Measurements from ENCODE around the gene GABARAPL1. TPM values are rescaled to one million over a fixed set of nuclear protein-coding genes. Genes with fewer than 3 reads are reported as not detected.

Gene GABARAPL1
- total RNA-seq, 2 donors from 2014 or later: 24.9 to 48.8 TPM

DNA sequence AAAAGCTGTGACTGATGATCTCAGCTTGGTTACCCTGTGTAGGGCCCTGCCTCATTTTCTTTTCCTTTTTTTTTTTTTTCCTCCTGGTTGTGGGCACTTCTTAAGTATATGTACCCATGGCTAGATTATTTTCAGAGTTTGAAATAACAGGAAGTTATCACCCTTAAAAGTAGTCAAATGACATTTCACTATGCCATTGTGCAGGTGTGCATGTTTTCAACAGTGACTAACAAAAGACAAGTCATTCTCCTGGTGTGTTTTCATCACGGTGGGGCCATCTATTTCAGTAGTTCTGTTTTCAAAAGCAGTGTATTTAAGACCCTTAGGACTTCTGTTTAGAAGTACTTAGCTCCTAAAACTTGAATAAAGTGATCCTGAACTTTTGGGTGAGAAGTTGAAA lies 15.0 kb downstream of the GABARAPL1 start:
- H3K36me3 Mint-ChIP-seq: peaks cover 16% of the 10 kb centered on the region
- DNase-seq (ENCODE audit: low spot score): no peak
- no peak for ATAC-seq
- H3K27me3 Mint-ChIP-seq: no peaks in the 10 kb centered on the region
- peak overlapping the region; percentile 12 to 39 for H3K27ac Mint-ChIP-seq
- H3K9me3 Mint-ChIP-seq: no peaks in the 10 kb centered on the region
- H3K4me3 Mint-ChIP-seq: no peak overlapping the region
- peaks cover 10 to 25% of the 10 kb centered on the region in 2 donors for H3K4me1 Mint-ChIP-seq (ENCODE audit: low read depth in 2 of 2)

DNA sequence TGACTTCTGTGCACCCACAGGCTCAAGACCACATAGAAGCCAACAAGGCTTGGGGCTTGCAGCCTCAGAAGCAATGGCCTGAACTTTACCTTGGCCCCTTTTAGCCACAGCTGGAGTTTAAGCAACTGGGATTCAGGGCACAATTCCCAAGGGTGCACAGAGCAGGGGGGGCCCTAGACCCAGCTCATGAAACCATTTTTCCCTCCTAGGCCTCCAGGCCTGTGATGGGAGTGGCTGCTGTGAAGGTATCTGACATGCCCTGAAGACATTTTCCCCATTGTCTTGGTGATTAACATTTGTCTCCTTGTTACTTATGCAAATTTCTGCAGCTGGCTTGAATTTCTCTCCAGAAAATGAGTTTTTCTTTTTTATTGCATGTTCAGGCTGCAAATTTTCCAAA lies 21.9 kb downstream of the GABARAPL1 start:
- H3K27ac Mint-ChIP-seq: peak overlapping the region in 1 of 2 donors; percentile 94
- DNase-seq (ENCODE audit: low spot score) (no peak), ATAC-seq (no peak)
- peaks cover 18% of the 10 kb centered on the region for H3K36me3 Mint-ChIP-seq
- H3K27me3 Mint-ChIP-seq: no peaks in the 10 kb centered on the region
- H3K4me3 Mint-ChIP-seq: no peak overlapping the region
- H3K4me1 Mint-ChIP-seq (ENCODE audit: low read depth in 2 of 2): peaks cover 26 to 29% of the 10 kb centered on the region in 2 donors
- H3K9me3 Mint-ChIP-seq: peaks cover 5% of the 10 kb centered on the region

DNA sequence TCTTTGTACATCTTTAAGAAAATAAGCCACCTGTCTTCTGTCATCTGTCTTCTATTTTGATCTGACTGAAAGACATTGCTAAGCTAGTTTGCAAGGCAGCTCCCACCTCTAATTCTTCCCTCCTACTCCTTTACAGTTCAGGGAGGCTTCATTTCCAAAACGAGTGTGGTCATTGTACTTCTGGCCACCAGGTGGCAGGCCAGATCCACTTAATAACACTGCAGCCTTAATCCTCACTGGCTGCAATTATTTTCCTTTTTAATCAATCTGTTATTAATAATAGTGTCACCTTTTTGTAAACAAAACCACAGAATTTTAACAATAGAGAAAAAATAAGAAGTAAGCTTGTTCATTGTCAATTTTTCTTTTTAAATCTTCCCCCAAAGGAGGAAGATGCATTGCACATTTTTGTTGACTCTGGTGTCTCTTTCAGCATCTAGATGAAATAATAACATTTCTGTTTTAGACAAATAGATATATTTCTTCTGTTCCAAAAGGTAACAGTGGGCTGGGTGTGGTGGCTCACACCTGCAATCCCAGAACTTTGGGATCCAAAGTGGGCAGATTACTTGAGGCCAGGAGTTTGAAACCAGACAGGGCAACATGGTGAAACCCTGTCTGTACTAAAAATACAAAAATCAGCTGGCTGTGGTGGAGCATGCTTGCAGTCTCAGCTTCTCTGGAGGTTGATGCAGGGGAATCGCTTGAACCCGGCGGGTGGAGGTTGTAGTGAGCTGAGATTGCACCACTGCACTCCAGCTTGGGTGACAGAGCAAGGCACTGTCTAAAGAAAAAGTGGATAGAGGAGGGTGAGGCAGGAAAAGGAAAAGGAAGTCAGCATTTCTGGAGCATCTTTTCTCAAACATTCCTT lies 23.3 kb downstream of the GABARAPL1 start:
- H3K9me3 Mint-ChIP-seq: peaks cover 5% of the 10 kb centered on the region
- peak overlapping the region; percentile 51 to 94 for H3K27ac Mint-ChIP-seq
- no peak for DNase-seq (ENCODE audit: low spot score)
- peaks cover 39 to 40% of the 10 kb centered on the region in 2 donors for H3K4me1 Mint-ChIP-seq (ENCODE audit: low read depth in 2 of 2)
- peaks cover 18% of the 10 kb centered on the region for H3K36me3 Mint-ChIP-seq
- H3K27me3 Mint-ChIP-seq: no peaks in the 10 kb centered on the region
- ATAC-seq: peak; percentile 65 to 81
- H3K4me3 Mint-ChIP-seq: peak overlapping the region; percentile 25

DNA sequence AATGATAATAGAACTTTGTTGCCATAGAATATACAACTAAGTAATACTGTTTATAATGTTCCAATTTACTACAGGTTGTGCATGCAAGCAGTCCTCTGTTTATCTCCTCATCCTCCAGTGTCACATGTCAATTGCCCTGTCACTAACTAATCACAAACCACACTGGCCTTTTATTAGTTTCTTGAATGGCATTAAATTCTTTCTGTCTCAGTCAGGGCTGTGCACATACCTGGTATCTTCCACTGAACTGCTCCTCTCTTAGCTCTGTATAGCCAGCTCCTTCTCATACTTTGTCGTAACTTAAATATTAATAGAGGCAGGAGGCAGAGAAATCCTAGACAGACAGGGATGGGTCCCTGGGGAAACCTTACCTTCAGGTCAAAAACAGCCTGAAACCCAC lies 24.0 kb downstream of the GABARAPL1 start:
- peak overlapping the region; percentile 25 for H3K4me3 Mint-ChIP-seq
- peaks cover 18% of the 10 kb centered on the region for H3K36me3 Mint-ChIP-seq
- H3K4me1 Mint-ChIP-seq (ENCODE audit: low read depth in 2 of 2): peaks cover 45 to 47% of the 10 kb centered on the region in 2 donors
- ATAC-seq (no peak), DNase-seq (ENCODE audit: low spot score) (no peak)
- peaks cover 5% of the 10 kb centered on the region for H3K9me3 Mint-ChIP-seq
- peak overlapping the region; percentile 51 to 94 for H3K27ac Mint-ChIP-seq
- H3K27me3 Mint-ChIP-seq: no peaks in the 10 kb centered on the region

DNA sequence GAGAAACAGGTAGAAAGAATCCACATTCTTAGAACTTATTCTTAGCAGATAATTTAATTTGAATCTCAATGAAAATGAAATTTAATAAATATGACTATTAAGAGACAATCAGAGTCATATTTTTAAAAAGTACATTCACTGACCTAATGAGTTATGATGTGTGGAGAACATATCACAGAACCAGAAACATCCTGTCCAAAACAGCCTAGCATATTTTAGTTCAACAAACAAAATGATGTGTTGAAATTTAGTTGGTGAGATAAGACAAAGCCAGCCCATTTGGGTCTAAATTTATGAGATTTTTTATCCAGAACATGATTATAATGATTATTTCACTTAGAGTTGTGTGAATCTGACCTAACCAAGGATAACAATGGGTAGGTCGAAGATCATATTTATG lies 25.8 kb downstream of the GABARAPL1 start:
- H3K9me3 Mint-ChIP-seq: peaks cover 5% of the 10 kb centered on the region
- H3K27ac Mint-ChIP-seq: peak overlapping the region; percentile 72 to 94
- no peaks in the 10 kb centered on the region for H3K27me3 Mint-ChIP-seq
- no peak overlapping the region for H3K4me3 Mint-ChIP-seq
- DNase-seq (ENCODE audit: low spot score): no peak
- peaks cover 59 to 63% of the 10 kb centered on the region in 2 donors for H3K4me1 Mint-ChIP-seq (ENCODE audit: low read depth in 2 of 2)
- H3K36me3 Mint-ChIP-seq: peaks cover 18% of the 10 kb centered on the region
- no peak for ATAC-seq

DNA sequence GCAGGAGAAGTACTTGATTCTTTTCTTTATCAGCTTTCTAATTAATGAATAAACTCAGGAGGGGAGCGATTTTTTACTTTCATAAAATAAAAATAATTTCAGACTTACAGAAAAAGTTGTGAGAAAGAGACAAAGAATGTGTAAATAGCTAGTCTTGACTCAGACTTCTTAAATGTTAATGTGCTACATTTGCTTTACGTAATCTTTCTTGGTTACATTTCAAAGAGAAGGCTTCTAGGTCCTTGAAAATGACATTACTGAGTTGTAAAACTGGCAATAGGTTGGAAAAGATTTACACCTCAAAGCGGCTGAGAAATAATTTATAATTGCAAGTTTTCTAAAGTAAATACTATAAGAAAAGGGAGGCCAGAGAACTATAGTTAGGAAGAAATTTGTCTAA lies 28.6 kb downstream of the GABARAPL1 start:
- ATAC-seq: no peak
- peak overlapping the region; percentile 43 for H3K4me3 Mint-ChIP-seq
- peaks cover 62 to 64% of the 10 kb centered on the region in 2 donors for H3K4me1 Mint-ChIP-seq (ENCODE audit: low read depth in 2 of 2)
- H3K27ac Mint-ChIP-seq: peak overlapping the region; percentile 72 to 94
- DNase-seq (ENCODE audit: low spot score): no peak
- H3K36me3 Mint-ChIP-seq: no peaks in the 10 kb centered on the region
- H3K9me3 Mint-ChIP-seq: no peaks in the 10 kb centered on the region
- H3K27me3 Mint-ChIP-seq: no peaks in the 10 kb centered on the region

DNA sequence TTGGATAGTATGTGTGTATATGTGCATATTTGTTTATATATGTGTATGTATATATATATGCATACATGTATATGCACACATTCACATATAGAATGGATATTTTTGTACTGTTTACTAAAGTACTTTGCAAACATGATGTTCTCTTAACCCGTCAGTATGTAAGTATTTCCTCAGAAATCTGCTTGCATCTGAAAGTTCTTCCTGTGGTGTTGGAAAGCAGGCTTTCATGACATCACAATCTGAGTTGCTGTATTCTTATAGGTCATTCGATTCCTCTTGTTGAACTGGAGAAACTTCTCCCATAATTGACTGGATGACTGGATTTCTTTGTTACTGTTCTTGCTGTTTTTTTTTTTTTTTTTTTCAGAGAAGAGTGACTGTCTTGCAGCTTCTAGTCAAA lies 29.1 kb downstream of the GABARAPL1 start:
- Mint-ChIP-seq H3K36me3 (no peaks in the 10 kb centered on the region), H3K27ac (peak overlapping the region; percentile 88 to 94), H3K9me3 (no peaks in the 10 kb centered on the region), H3K27me3 (no peaks in the 10 kb centered on the region), H3K4me3 (peak overlapping the region; percentile 77), H3K4me1 (ENCODE audit: low read depth in 2 of 2) (peaks cover 58 to 60% of the 10 kb centered on the region in 2 donors)
- ATAC-seq (no peak), DNase-seq (ENCODE audit: low spot score) (no peak)

DNA sequence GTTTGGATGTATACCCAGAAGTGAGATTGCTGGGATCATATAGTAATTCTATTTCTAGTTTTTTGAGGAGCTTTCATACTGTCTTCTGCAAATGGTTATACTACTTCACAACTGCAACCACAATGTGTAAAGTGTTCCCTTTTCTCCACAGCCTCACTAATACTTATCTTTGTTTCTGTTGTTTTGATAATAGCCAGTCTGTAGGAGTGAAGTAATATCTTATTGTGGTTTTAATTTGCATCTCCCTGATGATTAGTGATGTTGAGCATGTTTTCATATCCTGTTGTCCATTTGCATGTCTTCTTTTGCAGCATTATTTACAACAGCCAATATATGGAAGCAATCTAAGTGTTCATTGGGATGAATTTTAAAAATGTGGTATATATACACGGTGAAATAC lies 29.9 kb downstream of the GABARAPL1 start:
- Mint-ChIP-seq H3K36me3 (no peaks in the 10 kb centered on the region), H3K4me3 (peak overlapping the region; percentile 77), H3K4me1 (ENCODE audit: low read depth in 2 of 2) (peaks cover 51 to 53% of the 10 kb centered on the region in 2 donors), H3K27ac (peak overlapping the region; percentile 88 to 94), H3K9me3 (no peaks in the 10 kb centered on the region), H3K27me3 (no peaks in the 10 kb centered on the region)
- ATAC-seq (no peak), DNase-seq (ENCODE audit: low spot score) (no peak)

DNA sequence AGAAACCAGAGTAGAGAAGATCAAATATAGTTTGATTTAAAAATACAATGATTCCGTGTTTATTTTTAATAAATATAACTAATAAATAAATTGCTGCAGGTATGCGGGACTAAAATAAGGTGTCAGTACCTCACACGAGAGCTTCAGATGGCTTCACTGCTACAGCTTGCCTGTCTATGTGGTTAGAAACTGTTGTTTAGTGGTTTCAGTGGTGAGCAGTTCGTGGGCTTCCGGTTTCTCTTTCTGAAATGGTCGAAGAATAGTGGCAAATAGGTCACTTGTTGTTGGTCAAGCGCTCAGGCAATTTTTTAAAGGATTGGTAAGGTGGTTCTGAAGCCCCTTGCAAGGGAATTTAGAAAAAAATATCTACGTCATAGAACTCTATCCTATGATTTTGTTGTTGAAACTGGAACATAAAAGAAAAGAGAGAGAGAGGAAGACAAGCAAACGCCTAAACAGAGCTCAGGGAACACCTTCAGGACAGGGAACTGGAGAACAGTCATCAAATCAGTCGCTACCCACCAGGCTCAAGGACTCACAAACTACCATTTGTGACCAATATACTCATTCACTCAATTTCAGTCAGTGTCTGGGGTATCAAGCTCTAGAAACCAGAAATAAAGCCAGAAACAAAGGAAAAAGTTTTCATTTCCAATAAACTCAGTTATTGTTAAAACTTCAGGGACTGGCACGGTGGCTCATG lies 31.3 kb downstream of the GABARAPL1 start:
- H3K9me3 Mint-ChIP-seq: no peaks in the 10 kb centered on the region
- H3K4me3 Mint-ChIP-seq: peak overlapping the region; percentile 83
- H3K36me3 Mint-ChIP-seq: no peaks in the 10 kb centered on the region
- DNase-seq (ENCODE audit: low spot score): peak; percentile 87
- H3K27ac Mint-ChIP-seq: peak overlapping the region; percentile 88 to 94
- peak; percentile 82 to 92 for ATAC-seq
- H3K27me3 Mint-ChIP-seq: no peaks in the 10 kb centered on the region
- H3K4me1 Mint-ChIP-seq (ENCODE audit: low read depth in 2 of 2): peaks cover 65 to 66% of the 10 kb centered on the region in 2 donors

DNA sequence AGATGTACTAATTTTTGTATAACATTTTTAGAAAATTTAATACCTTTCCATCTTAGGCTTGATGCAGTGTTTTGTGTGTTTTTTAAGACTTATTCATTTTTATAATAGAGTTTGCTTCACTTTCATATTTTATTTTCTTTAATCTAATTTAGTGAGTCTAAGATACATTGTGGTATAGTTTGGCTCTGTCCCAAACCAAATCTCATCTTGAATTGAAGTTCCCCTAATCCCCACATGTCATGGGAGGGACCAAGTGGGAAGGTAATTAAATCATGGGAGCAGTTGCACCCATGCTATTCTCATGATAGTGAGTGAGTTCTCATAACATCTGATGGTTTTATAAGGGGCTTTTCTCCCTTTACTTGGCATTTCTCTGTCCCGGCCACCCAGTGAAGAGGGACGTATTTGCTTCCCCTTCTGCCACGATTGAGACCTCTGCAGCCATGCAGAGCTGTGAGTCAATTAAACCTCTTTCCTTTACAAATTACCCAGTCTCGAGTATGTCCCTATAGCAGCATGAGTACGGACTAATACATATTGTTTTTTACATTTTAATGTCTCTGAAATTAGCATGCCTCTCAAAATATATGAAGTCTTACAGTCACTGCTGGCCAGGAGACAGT lies 34.9 kb downstream of the GABARAPL1 start:
- DNase-seq (ENCODE audit: low spot score): no peak
- H3K36me3 Mint-ChIP-seq: no peaks in the 10 kb centered on the region
- no peak for ATAC-seq
- H3K4me3 Mint-ChIP-seq: peak overlapping the region; percentile 69
- H3K9me3 Mint-ChIP-seq: no peaks in the 10 kb centered on the region
- peaks cover 59 to 60% of the 10 kb centered on the region in 2 donors for H3K4me1 Mint-ChIP-seq (ENCODE audit: low read depth in 2 of 2)
- peak overlapping the region; percentile 87 to 95 for H3K27ac Mint-ChIP-seq
- no peaks in the 10 kb centered on the region for H3K27me3 Mint-ChIP-seq

DNA sequence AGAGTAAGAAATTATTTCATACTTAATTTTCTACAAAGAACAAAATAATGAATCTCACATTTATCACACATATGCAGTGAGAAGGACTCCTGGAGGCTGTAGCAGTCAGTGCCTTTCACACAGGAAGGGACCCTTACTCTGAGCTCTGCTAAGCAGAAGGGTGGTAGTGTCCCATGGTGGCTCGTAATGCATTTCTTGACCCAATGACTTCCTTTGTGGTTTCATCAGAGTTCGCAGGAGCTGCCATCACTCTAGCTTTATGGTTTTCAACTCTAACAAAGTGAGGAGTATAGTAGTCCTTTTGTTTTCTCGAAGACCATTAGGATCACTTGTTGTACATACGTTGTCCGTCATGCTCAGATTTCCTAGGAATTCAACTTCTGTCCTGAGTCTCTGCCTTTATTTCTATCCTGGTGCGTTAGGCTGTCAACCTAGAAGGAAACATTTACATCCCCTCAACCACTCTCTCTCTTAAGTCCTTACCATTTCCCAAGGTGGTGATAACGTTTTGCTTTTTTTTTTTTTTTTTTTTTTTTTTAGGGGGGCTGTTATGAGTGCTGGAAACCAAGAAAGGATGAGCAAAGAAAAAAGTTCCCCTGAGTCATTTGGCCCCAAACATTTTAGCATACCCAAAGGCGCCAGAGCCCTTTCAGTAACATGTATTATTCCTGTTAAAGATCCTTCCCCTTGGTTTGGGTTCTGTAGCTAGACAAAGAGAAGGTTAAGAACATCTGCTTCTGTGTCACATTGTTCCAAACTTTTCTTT lies 37.2 kb downstream of the GABARAPL1 start:
- H3K36me3 Mint-ChIP-seq: peaks cover 10% of the 10 kb centered on the region
- peak; percentile 91 to 96 for ATAC-seq
- peak; percentile 81 for DNase-seq (ENCODE audit: low spot score)
- H3K27me3 Mint-ChIP-seq: no peaks in the 10 kb centered on the region
- peak overlapping the region; percentile 87 to 95 for H3K27ac Mint-ChIP-seq
- peaks cover 7% of the 10 kb centered on the region for H3K9me3 Mint-ChIP-seq
- peak overlapping the region; percentile 69 for H3K4me3 Mint-ChIP-seq
- peaks cover 49 to 57% of the 10 kb centered on the region in 2 donors for H3K4me1 Mint-ChIP-seq (ENCODE audit: low read depth in 2 of 2)

DNA sequence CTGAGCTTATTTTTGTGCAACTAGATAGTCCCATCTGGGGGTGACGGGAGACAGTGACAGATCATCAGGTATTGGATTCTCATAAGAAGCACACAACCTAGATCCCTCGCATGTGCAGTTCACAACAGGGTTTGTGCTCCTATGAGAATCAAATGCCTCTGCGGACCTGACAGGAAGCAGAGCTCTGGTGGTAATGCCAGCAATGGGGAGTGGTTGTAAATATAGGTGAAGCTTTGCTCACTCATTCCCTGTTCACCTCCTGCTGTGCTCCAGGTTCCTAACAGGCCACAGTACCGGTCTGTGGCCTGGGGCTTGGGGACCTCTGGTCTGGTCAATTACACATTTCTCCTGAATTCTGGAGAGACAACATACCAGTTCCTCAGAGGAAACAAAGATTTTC lies 39.0 kb downstream of the GABARAPL1 start:
- Mint-ChIP-seq H3K4me1 (ENCODE audit: low read depth in 2 of 2) (peaks cover 48 to 49% of the 10 kb centered on the region in 2 donors), H3K27me3 (no peaks in the 10 kb centered on the region), H3K27ac (peak overlapping the region; percentile 55 to 95), H3K4me3 (no peak overlapping the region), H3K9me3 (peaks cover 10% of the 10 kb centered on the region), H3K36me3 (peaks cover 22% of the 10 kb centered on the region)
- no peak for DNase-seq (ENCODE audit: low spot score)
- ATAC-seq: no peak

DNA sequence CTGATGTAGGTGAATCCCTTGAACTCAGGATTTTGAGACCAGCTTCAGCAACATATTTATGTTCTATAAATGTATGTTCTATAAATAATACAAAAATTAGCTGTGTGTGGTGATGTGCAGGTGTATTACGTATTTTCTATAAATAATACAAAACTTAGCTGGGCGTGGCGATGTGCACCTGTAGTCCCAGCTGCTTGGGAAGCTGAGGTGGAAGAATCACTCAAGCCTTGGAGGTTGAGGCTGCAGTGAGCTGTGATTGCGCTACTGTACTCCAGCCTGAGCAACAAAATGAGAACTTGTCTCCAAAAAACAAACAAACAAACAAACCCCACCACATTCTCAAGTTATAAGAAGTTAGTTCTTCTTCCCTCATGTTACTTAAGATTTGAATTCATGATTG lies 39.5 kb downstream of the GABARAPL1 start:
- Mint-ChIP-seq H3K4me1 (ENCODE audit: low read depth in 2 of 2) (peaks cover 48 to 49% of the 10 kb centered on the region in 2 donors), H3K9me3 (peaks cover 10% of the 10 kb centered on the region), H3K4me3 (peak overlapping the region; percentile 16), H3K27me3 (no peaks in the 10 kb centered on the region), H3K36me3 (peaks cover 27% of the 10 kb centered on the region), H3K27ac (peak overlapping the region; percentile 55 to 95)
- DNase-seq (ENCODE audit: low spot score): no peak
- no peak for ATAC-seq

All from natural killer cell treated with Interleukin-12 subunit alpha and Interleukin-12 subunit beta and Interleukin-15 and Interleukin-18, amount 100 ng/mL, for 72 hours (primary cell).